Trophoblast cell (in vitro differentiated cells and primary cell): ENCODE data around the gene ANKRD33B.

Experiments
- DNase-seq, 2 donors: peaks; one replicate each; pipeline ENCODE4 v3.0.0-alpha.2; 2016
- H2AFZ ChIP-seq: 2 replicates; pipeline ENCODE4 v1.6.1; 2013; ENCODE audit warnings: low read length, moderate library complexity, mild to moderate bottlenecking; ENCODE audit not compliant: insufficient read depth, poor library complexity
- H2AK5ac ChIP-seq: 2 replicates; pipeline ENCODE4 v1.6.1; 2013; ENCODE audit warnings: mild to moderate bottlenecking, low read length
- H2BK120ac ChIP-seq: 2 replicates; pipeline ENCODE4 v1.6.1; 2013; ENCODE audit warnings: low read length, mild to moderate bottlenecking, moderate library complexity; ENCODE audit not compliant: insufficient read depth, poor library complexity
- H2BK12ac ChIP-seq: 2 replicates; pipeline ENCODE4 v1.6.1; 2013; ENCODE audit warnings: mild to moderate bottlenecking, low read length, moderate library complexity
- H2BK5ac ChIP-seq: 2 replicates; pipeline ENCODE4 v1.6.1; 2013; ENCODE audit warnings: low read length, low read depth, moderate library complexity, mild to moderate bottlenecking; ENCODE audit not compliant: poor library complexity
- H3K14ac ChIP-seq: 2 replicates; pipeline ENCODE4 v1.6.1; 2013; ENCODE audit warnings: mild to moderate bottlenecking, low read length
- H3K18ac ChIP-seq: 2 replicates; pipeline ENCODE4 v1.6.1; 2013; ENCODE audit warnings: mild to moderate bottlenecking, low read length
- H3K23ac ChIP-seq: 2 replicates; pipeline ENCODE4 v1.6.1; 2013; ENCODE audit warnings: low read length
- H3K27ac ChIP-seq: 2 replicates; pipeline ENCODE4 v1.5.1; 2013; ENCODE audit warnings: low read depth, mild to moderate bottlenecking, inconsistent platforms, low read length, moderate library complexity
- H3K27me3 ChIP-seq: 2 replicates; pipeline ENCODE4 v1.6.1; 2013; ENCODE audit warnings: inconsistent platforms, mild to moderate bottlenecking, low read length, moderate library complexity; ENCODE audit not compliant: insufficient read depth
- H3K36me3 ChIP-seq, 2 experiments: 1 replicate in 1 of 2; 2 replicates in 1 of 2; pipeline ENCODE4 v1.6.1; 2013; ENCODE audit warnings: low read length in 2 of 2, mild to moderate bottlenecking in 2 of 2, moderate library complexity in 1 of 2; ENCODE audit not compliant: insufficient read depth in 2 of 2, control insufficient read depth in 1 of 2
- H3K4ac ChIP-seq: 2 replicates; pipeline ENCODE4 v1.6.1; 2013; ENCODE audit warnings: low read depth, mild to moderate bottlenecking, low read length, moderate library complexity
- H3K4me1 ChIP-seq, 2 experiments: 1 replicate in 1 of 2; 2 replicates in 1 of 2; pipeline ENCODE4 v1.6.1; 2013; ENCODE audit warnings: low read length in 2 of 2, mild to moderate bottlenecking in 2 of 2, moderate library complexity in 1 of 2; ENCODE audit not compliant: insufficient read depth in 2 of 2, control insufficient read depth in 1 of 2
- H3K4me2 ChIP-seq: 2 replicates; pipeline ENCODE4 v1.6.1; 2013; ENCODE audit warnings: inconsistent platforms, mild to moderate bottlenecking, low read length, moderate library complexity
- H3K4me3 ChIP-seq: 2 replicates; pipeline ENCODE4 v1.5.1; 2013; ENCODE audit warnings: mild to moderate bottlenecking, low read depth, low read length, inconsistent platforms
- H3K79me1 ChIP-seq: one replicate; pipeline ENCODE4 v1.6.1; 2013; ENCODE audit warnings: low read length
- H3K79me2 ChIP-seq: 2 replicates; pipeline ENCODE4 v1.6.1; 2013; ENCODE audit warnings: low read length, mild to moderate bottlenecking; ENCODE audit not compliant: control insufficient read depth, insufficient read depth, poor library complexity
- H3K9ac ChIP-seq: 2 replicates; pipeline ENCODE4 v1.6.1; 2013; ENCODE audit warnings: mild to moderate bottlenecking, low read length
- H3K9me3 ChIP-seq: 2 replicates; pipeline ENCODE4 v1.6.1; 2013; ENCODE audit warnings: low read depth, mild to moderate bottlenecking, control low read depth, inconsistent platforms, low read length; ENCODE audit not compliant: insufficient read depth
- H4K12ac ChIP-seq: 2 replicates; pipeline ENCODE4 v1.6.1; 2013; ENCODE audit warnings: low read depth, mild to moderate bottlenecking, low read length, moderate library complexity
- H4K8ac ChIP-seq: 2 replicates; pipeline ENCODE4 v1.6.1; 2013; ENCODE audit warnings: low read depth, mild to moderate bottlenecking, low read length, moderate library complexity
- H4K91ac ChIP-seq: one replicate; pipeline ENCODE4 v1.6.1; 2013; ENCODE audit warnings: low read depth, mild to moderate bottlenecking, low read length, moderate library complexity
- WGBS: extraction: QIAGEN DNeasy Blood & Tissue Kit; methylation state at CpG from one replicate; pipeline ENCODE4 v1.1.7; 2013; ENCODE audit warnings: missing lambda C conversion rate; ENCODE audit not compliant: insufficient read length, insufficient coverage; ENCODE audit errors: extremely low coverage; 5-methylcytosine and 5-hydroxymethylcytosine counted together

Gene ANKRD33B

GRCh38 chr5:10677533-10677932 lies 113.7 kb downstream of the ANKRD33B start:
- WGBS: no CpG with 5 or more reads among the region's 7 CpGs
- H4K8ac ChIP-seq: no peak overlapping the region
- H2BK120ac ChIP-seq: no peak overlapping the region

DNA sequence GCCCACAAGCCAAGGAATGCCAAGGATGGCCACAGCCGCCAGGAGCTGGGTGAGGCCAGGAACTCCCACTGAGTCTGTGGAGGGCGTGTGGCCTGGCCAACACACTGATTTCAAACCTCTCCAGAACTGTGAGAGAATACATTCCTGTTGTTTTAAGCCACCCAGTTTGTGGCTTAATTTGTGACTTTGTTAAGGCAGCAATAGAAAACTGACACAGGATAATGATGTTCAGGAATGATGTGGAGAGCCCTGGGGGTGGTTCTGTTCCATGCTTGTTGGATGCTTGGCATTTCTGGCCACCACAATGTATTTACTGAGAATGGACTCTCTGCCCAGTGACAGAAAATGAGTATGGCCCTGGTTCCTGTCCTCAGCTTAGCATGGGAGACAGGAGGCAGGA lies 114.4 kb downstream of the ANKRD33B start:
- peaks cover 43 to 54% of the 10 kb centered on the region in 2 experiments for H3K36me3 ChIP-seq
- WGBS: no CpG with 5 or more reads among the region's 2 CpGs
- no peak overlapping the region for H2BK5ac ChIP-seq
- no peak overlapping the region for H3K4me2 ChIP-seq
- no peaks in the 10 kb centered on the region for H3K27me3 ChIP-seq
- H4K8ac ChIP-seq: no peak overlapping the region
- H3K23ac ChIP-seq: no peak overlapping the region
- no peak overlapping the region for H2BK12ac ChIP-seq
- no peak overlapping the region for H3K4me3 ChIP-seq
- no peak overlapping the region for H4K91ac ChIP-seq
- H3K79me2 ChIP-seq: no peaks in the 10 kb centered on the region
- H3K4ac ChIP-seq: no peak overlapping the region
- no peak overlapping the region for H3K14ac ChIP-seq
- no peak overlapping the region for H4K12ac ChIP-seq
- peak; percentile 44 to 58 for DNase-seq
- H3K9me3 ChIP-seq: peaks cover 4% of the 10 kb centered on the region
- H3K4me1 ChIP-seq: peaks cover 0 to 2% of the 10 kb centered on the region in 2 experiments
- H2AK5ac ChIP-seq: no peak overlapping the region
- no peak overlapping the region for H3K18ac ChIP-seq
- no peak overlapping the region for H2BK120ac ChIP-seq
- H3K27ac ChIP-seq: no peak overlapping the region
- H2AFZ ChIP-seq: no peak overlapping the region
- no peaks in the 10 kb centered on the region for H3K79me1 ChIP-seq
- no peak overlapping the region for H3K9ac ChIP-seq

More at GRCh38 chr5:10677533-10677932, 113.7 kb downstream of the ANKRD33B start:
- H3K23ac ChIP-seq: no peak overlapping the region
- H4K12ac ChIP-seq: no peak overlapping the region
- H3K14ac ChIP-seq: no peak overlapping the region
- peaks cover 37 to 47% of the 10 kb centered on the region in 2 experiments for H3K36me3 ChIP-seq
- H3K27ac ChIP-seq: no peak overlapping the region
- H3K4me1 ChIP-seq: peaks cover 0 to 2% of the 10 kb centered on the region in 2 experiments
- H3K79me2 ChIP-seq: no peaks in the 10 kb centered on the region
- H2AK5ac ChIP-seq: no peak overlapping the region
- no peak overlapping the region for H3K4ac ChIP-seq
- no peak overlapping the region for H3K4me2 ChIP-seq
- H3K9ac ChIP-seq: no peak overlapping the region
- H2BK12ac ChIP-seq: no peak overlapping the region
- H3K9me3 ChIP-seq: peaks cover 4% of the 10 kb centered on the region
- H2BK5ac ChIP-seq: no peak overlapping the region
- DNase-seq: no peak
- H3K4me3 ChIP-seq: no peak overlapping the region
- H3K27me3 ChIP-seq: no peaks in the 10 kb centered on the region
- H4K91ac ChIP-seq: no peak overlapping the region
- no peak overlapping the region for H2AFZ ChIP-seq
- H3K18ac ChIP-seq: no peak overlapping the region
- H3K79me1 ChIP-seq: no peaks in the 10 kb centered on the region

DNA sequence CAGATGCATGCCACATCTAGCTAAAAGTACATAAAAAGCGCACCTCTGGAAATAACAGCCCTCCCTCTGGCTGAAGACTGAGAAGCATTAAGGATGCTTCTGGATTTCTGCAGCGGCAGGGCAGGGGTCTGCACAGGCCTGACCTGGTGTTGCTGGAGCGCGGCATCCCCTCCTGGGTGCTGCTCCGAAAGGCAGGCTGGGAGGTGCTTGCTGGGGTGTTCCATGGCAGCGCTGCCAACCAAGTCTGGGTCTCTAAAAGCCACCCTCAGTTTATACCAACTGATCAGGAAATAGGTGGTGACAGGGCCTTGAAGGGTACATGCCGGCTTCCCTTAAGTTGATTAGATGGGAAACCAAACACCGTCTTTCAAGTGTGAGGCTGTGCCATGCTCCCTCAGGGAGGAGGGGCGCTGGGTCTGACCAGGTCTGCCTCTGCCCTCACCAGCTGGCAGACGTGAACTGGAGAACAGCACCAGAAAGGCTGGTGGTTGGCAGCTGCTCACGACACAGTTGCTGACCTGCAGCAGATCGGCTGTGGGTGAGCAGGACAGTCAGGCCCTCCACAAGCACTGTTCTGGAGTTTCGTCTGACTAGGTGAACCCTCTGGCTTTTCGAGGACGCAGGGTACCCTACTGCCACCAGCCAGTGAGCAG lies 115.6 kb downstream of the ANKRD33B start:
- H3K4ac ChIP-seq: no peak overlapping the region
- H2BK120ac ChIP-seq: no peak overlapping the region
- H2AFZ ChIP-seq: no peak overlapping the region
- no peak overlapping the region for H3K4me2 ChIP-seq
- no peak overlapping the region for H4K8ac ChIP-seq
- no peak overlapping the region for H2AK5ac ChIP-seq
- no peak overlapping the region for H2BK5ac ChIP-seq
- no peak overlapping the region for H4K12ac ChIP-seq
- WGBS: no CpG with 5 or more reads among the region's 15 CpGs
- H3K4me1 ChIP-seq: peaks cover 0 to 2% of the 10 kb centered on the region in 2 experiments
- no peaks in the 10 kb centered on the region for H3K27me3 ChIP-seq
- H3K14ac ChIP-seq: no peak overlapping the region
- H2BK12ac ChIP-seq: no peak overlapping the region
- no peak overlapping the region for H3K9ac ChIP-seq
- no peak for DNase-seq
- no peak overlapping the region for H3K23ac ChIP-seq
- no peak overlapping the region for H3K4me3 ChIP-seq
- H3K9me3 ChIP-seq: peaks cover 4% of the 10 kb centered on the region
- no peaks in the 10 kb centered on the region for H3K79me1 ChIP-seq
- no peak overlapping the region for H3K27ac ChIP-seq
- peaks cover 49 to 58% of the 10 kb centered on the region in 2 experiments for H3K36me3 ChIP-seq
- H3K79me2 ChIP-seq: no peaks in the 10 kb centered on the region
- H4K91ac ChIP-seq: no peak overlapping the region
- H3K18ac ChIP-seq: no peak overlapping the region

- H2BK5ac ChIP-seq: no peak overlapping the region
- H3K36me3 ChIP-seq: peaks cover 49 to 58% of the 10 kb centered on the region in 2 experiments
- H2BK120ac ChIP-seq: no peak overlapping the region
- H3K79me2 ChIP-seq: no peaks in the 10 kb centered on the region
- no peak overlapping the region for H3K27ac ChIP-seq
- H2AK5ac ChIP-seq: no peak overlapping the region
- H3K79me1 ChIP-seq: no peaks in the 10 kb centered on the region
- no peak overlapping the region for H4K12ac ChIP-seq
- H3K4me3 ChIP-seq: no peak overlapping the region
- no CpG with 5 or more reads among the region's 17 CpGs for WGBS
- peaks cover 2 to 5% of the 10 kb centered on the region in 2 experiments for H3K4me1 ChIP-seq
- H3K18ac ChIP-seq: no peak overlapping the region
- H4K8ac ChIP-seq: no peak overlapping the region
- H2AFZ ChIP-seq: no peak overlapping the region
- H3K23ac ChIP-seq: no peak overlapping the region
- no peak overlapping the region for H3K4me2 ChIP-seq
- H3K14ac ChIP-seq: no peak overlapping the region
- peaks cover 4% of the 10 kb centered on the region for H3K9me3 ChIP-seq
- DNase-seq: no peak
- H3K9ac ChIP-seq: no peak overlapping the region
- no peak overlapping the region for H2BK12ac ChIP-seq
- no peaks in the 10 kb centered on the region for H3K27me3 ChIP-seq
- H3K4ac ChIP-seq: no peak overlapping the region
- no peak overlapping the region for H4K91ac ChIP-seq
Observed at GRCh38 chr5:10680876-10681481, 117.1 kb downstream of the ANKRD33B start.
